GM19351 (cell line): ENCODE results near the gene SLCO4A1.
A peak's percentile ranks its signal among the peaks of the same experiment; 100 is the strongest.

Experiments used
- ATAC-seq: cut with Tn5 transposase; IDR thresholded peaks from one replicate; pipeline ENCODE4 v1.9.1; 2021; ENCODE audit warnings: mild to moderate bottlenecking, moderate library complexity; ENCODE audit not compliant: unreplicated experiment

SLCO4A1 gene

GRCh38 chr20:62606016-62606415, 36.3 kb upstream of the SLCO4A1 start:
- no peak for ATAC-seq

DNA sequence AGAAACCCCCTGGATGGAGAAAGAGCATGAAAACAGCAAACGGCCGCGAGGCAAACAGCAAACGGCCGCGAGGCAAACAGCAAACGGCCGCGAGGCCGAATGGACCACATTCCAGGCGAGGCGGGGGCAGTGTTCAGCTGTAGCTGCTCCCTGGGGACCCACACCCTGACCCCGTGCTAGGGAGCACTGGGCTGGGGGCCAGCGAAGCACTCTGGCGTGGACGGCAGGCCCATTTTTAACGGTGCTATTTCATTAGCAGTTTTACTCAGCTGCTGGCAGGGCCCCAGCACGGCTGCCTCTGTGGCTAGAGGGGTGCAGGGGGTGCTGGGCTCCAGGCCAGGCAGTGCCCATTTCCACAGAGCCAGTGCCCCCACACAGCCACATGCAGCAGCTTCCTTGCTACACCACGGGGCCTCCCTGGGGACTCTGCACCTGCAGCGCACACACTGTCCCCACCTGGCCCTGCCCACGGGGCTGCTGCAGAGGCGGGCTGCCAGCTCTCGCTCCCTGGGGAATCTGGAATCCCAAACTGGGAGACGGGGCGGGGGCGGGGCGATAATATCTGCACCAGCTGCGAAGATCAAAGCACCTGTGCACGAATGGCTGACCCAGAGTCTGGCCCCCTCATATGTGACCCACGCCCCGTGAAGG, 35.6 kb upstream of the SLCO4A1 start:
- no peak for ATAC-seq

- no peak for ATAC-seq
Observed at GRCh38 chr20:62607366-62608217, 34.7 kb upstream of the SLCO4A1 start.

DNA sequence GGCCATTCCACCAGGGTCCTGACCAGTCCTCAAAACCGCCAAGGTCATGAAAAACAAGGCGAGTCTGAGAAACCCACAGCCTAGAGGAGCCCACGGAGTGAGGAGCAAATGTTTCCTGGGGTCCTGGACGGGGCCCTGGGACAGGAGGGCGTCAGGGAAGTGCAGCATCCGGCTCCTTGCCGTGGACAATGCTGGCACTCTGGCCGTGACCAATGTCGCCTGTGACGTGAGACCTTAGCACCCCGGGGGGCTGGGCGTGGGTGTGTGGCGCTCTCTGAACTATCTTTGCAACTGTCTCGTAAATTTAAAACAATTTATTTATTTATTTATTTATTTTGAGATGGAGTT, 34.1 kb upstream of the SLCO4A1 start:
- no peak for ATAC-seq

GRCh38 chr20:62609279-62609720, 33.0 kb upstream of the SLCO4A1 start:
- no peak for ATAC-seq

- ATAC-seq: no peak
Observed at GRCh38 chr20:62609811-62610757, 32.2 kb upstream of the SLCO4A1 start.

DNA sequence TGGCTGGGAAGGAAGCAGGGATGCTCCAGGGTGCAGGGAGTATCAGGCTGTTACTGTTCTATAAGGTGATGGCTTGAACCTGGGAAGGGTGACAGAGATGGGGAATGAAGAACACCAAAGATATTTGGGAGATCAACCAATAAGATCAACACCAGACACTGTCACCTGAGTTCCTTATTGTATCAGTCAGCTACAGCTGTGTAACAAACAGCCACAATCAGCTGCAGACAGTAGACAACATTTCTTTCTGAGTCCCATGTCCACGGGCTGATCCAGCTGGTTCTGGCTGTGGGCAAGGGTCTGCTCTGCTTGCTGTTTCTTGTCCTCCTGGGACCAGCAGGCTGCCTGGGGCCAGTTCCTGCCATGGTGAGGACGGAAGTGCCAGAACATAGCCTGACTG, 31.3 kb upstream of the SLCO4A1 start:
- no peak for ATAC-seq

DNA sequence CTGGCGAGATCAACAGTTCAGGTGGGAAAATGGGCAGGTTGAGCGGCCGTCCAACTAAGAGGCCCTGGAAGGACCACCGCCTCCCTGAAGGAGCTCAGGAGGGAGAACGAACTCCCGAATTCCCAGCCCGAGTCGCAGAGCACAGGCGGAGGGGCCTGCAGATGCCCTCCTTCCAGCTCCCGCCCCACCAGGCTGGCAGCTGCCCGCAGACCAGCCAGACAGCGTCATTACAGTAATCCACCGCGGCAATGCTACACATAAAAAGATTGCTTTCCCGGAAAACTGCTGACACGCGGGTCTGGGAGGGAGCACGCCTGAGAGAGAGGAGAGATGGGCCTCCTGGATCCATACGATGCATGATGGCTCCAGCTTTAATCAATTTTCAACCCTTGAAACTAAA, 30.5 kb upstream of the SLCO4A1 start:
- ATAC-seq: no peak

- ATAC-seq: no peak
Observed at GRCh38 chr20:62614085-62614960, 28.0 kb upstream of the SLCO4A1 start.

DNA sequence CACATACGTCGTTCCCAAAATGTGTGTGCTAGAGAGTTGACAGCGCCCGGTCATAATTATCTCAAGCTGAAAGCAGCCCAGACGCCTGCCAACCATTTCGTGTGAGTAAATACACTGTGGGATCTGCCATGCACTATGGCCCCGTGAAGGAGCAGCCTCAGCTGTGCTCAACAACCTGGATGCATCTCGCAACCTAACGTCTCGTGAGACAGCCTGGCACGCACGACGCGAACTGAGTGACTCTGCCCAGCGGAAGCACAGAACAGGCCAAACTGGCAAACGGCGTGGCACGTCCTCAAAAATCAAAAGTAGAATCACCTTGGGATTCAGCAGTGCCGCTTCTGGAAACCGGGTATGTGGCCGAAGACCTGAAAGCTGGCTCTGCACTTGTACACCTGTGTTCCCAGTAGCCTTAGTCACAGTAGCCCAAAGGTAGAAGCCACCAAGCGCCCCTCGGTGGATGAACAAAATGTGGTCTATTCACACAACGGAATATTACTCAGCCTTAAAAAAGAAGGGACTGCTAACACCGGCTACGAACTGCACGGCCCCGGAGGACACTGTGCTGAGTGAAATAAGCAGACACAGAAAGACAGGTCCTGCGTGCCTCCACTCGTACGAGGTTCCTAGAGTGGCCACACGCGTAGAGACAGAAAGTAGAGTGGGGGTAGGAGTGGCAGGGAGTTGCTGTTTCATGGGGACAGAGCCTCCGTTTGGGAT, 27.2 kb upstream of the SLCO4A1 start:
- no peak for ATAC-seq

DNA sequence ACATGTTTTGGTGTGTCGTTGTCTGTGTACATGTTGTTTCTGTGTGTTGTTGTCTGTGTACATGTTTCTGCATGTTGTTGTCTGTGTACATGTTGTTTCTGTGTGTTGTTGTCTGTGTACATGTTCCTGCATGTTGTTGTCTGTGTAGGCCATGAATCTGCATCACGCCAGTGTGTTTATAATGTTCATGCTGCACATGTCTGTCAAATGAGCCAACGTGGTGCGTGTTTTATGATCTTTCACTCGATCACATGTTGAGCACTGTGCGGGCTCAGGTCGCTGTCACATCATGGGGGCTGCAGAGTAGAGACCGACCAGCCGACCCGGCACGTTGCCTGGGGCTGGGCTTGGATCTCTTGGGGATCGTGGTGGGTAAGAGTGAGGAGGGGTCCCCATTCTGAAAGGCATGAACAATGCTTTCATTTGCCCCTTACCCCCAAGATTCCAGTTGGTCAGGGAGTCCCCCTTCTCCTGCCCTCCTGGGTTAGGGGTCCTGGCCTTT, 26.5 kb upstream of the SLCO4A1 start:
- ATAC-seq: no peak

DNA sequence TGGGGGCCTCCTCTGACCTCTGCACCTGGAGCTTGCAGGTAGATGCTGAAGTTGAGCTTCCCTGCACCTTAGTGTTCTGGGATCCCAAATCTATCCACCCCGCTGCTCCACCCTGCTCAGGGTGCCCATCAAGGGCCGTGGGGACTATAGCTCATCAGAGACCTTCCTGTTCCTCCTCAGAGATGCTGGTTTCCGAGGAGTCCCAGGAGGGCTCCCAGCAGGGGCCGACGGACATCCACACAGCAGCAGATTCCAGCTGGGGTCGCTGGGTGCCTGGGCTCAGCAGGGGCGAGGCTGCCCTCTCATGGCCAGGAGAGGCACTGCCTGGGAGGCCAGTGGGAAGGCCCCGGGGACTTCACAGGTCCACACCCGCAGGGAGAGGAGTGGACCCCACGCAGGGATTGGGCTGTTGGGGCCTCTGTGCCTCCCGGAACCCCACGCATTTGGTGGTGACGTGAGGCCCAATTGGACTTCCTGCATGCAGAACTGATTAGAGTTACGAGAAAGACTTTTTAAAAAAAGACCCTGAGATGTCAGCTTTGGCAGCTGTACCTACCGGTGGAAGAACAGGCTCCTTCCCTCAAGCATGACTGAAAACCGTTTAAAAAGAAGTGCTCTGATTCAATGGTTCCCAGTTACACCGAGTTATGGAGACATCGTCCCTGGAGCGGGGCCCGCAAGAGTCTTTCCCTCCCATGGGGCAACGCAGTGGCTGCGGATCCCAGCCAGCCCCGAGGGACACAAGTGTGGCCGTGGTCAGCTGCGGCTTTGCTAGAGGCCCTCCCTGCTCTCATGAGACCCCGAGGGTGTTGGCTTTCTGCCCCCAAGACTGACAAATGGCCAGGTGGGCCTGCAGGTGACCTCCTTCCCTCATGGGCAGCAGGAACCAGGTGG, 25.3 kb upstream of the SLCO4A1 start:
- ATAC-seq: peak; percentile 67

- no peak for ATAC-seq
Observed at GRCh38 chr20:62617711-62618483, 24.4 kb upstream of the SLCO4A1 start.

GRCh38 chr20:62618611-62619529, 23.4 kb upstream of the SLCO4A1 start:
- ATAC-seq: no peak

GRCh38 chr20:62620625-62621024, 21.7 kb upstream of the SLCO4A1 start:
- no peak for ATAC-seq

GRCh38 chr20:62621251-62622110, 20.8 kb upstream of the SLCO4A1 start:
- ATAC-seq: no peak
